GM19099 (cell line): Measurements from ENCODE around the gene KEAP1.
A peak's percentile ranks its signal among the peaks of the same experiment; 100 is the strongest.

Experiments used
- POLR2A ChIP-seq: IDR thresholded peaks from 3 replicates; pipeline ENCODE4 v1.6.1; 2011; ENCODE audit warnings: low read depth; ENCODE audit not compliant: insufficient read length; ENCODE audit errors: extremely low read depth

KEAP1 gene

GRCh38 chr19:10503002-10503789, at the start of gene KEAP1:
Gene KEAP1 (minus strand): TSS chr19:10503356. CDS start chr19:10500033, 3,323 bp downstream.
- TF ChIP-seq POLR2A = no peak

DNA sequence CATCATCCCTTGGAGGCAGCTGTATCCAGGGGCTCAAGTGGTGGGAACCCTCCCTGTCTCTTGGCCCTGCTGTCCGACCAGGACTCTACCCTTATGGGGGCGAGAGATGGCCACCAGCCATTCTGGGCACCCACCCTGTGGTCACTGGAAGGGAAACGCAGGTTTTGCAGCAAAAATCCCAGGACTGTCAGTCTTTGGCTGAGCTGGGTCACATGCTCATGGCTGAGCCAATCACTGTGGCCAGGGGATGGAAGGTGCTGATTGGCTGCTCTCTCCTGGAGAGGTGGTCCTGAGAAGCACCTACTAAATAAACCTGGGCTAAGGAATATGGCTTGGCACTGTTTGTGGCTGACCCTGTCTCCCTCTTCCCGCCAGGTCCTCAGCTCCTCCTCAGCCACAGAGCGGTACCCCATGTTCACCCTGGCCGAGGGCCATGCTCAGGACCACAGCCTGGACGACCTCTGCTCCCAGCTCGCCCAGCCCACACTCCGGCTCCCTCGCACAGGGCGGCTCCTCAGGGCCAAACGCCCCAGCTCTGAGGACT, 49.4 kb upstream of the KEAP1 start:
- no peak for TF ChIP-seq POLR2A

DNA sequence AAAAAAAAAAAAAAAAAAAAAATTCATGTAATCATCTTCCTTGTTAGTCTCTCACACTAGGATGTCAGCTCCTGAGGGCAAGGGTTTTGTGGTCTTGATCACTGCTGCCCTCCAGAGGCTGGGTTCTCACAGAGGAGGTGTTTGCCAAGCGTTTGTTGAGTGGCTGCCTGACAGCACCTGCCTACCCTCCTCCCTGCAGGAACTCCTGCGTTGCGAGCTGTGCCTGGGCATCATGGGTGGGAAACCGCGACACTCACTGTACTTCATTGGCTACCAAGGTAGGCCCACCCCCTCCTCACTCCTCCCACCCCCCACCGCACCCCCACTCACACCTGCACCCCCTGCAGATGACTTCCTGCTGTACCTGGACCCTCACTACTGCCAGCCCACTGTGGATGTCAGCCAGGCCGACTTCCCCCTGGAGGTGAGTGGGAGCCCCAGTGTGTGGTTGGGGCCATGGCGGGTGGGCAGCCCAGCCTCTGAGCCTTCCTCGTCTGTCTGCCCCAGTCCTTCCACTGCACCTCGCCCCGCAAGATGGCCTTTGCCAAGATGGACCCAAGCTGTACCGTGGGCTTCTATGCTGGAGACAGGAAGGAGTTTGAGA, 48.6 kb upstream of the KEAP1 start:
- no peak for TF ChIP-seq POLR2A

DNA sequence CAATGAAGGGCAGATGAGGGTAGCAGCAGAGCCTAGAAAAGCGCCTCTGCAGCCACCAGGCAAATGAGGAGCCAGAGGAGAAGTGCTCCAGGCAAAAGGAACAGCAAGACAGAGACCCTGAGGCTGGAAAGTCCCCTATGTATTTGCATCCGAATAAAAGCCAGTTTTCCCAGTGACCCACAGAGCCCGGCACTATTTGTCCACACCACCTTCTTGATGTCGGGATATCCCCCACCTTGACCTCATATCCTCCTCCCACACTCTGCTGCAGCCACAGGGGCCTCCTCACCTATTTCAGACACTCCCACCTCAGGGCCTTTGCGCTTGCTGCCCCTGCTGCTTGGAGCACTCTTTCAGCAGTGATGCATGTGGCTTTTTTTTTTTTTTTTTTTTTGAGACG, 47.2 kb upstream of the KEAP1 start:
- TF ChIP-seq POLR2A = no peak

DNA sequence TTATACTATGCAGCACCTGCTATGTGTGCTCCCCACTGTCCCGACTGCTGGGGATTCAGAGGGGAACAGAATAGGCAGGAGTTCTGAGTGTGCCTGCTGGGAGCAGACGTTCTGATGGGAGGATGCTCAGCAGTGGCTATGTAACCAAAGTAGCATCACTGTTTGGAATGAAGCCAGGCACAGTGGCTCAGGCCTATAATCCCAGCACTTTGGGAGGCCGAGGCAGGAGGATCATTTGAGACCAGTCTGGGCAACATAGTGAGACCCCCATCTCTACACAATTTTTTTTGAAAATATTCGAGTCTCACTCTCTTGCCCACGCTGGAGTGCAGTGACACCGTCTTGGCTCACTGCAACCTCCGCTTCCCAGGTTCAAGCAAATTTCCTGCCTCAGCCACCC, 46.6 kb upstream of the KEAP1 start:
- TF ChIP-seq POLR2A = no peak

GRCh38 chr19:10548746-10549276, 45.7 kb upstream of the KEAP1 start:
- TF ChIP-seq POLR2A = no peak

- TF ChIP-seq POLR2A = no peak
Observed at GRCh38 chr19:10546817-10547216, 43.7 kb upstream of the KEAP1 start.

DNA sequence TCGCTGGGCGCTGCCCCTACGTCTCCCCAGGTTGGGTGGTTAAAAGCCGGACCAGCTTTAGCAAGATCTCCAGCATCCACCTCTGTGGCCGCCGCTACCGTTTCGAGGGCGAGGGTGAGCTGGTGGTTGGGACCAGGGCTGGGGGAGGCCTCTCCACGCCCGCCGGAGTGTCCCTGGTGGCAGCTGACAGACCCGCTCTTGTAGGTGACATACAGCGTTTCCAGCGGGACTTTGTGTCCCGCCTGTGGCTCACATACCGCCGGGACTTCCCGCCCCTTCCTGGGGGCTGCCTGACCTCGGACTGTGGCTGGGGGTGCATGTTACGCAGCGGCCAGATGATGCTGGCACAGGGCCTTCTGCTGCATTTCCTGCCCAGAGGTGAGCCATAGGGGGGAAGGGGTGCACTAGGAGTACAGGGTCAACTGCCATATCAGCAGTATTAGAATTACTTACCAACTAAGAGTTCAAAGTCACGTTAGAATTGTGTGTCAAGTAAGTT, 41.6 kb upstream of the KEAP1 start:
- no peak for TF ChIP-seq POLR2A

DNA sequence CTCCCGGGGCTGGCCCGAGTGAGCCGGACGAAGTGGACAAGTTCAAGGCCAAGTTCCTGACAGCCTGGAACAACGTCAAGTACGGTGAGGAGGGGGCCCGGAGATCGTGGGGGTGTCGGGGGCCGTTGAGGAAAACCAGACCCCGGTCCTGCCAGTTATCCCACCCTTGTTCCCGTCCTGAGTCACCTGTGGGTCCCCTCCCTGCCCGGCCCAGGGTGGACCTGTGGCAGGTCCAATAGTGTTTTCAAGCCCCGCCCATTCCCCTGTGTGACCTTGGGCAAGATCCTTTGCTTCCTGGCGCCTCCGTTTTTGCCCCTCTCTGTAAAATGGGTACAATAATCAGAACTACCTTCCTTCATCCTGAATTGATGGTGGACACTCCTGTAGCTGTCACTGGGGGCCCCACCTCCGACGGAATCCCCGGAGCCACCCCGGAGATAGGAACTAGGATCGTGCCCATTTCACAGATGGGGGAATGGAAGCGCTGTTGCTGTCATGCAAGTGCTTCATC, 41.1 kb upstream of the KEAP1 start:
- TF ChIP-seq POLR2A = no peak

- peak; percentile 91 for TF ChIP-seq POLR2A
Observed at GRCh38 chr19:10543420-10544241, 40.5 kb upstream of the KEAP1 start, which contains the start of gene ATG4D. Gene ATG4D (plus strand): TSS chr19:10543904. CDS start chr19:10544091, 187 bp downstream.

DNA sequence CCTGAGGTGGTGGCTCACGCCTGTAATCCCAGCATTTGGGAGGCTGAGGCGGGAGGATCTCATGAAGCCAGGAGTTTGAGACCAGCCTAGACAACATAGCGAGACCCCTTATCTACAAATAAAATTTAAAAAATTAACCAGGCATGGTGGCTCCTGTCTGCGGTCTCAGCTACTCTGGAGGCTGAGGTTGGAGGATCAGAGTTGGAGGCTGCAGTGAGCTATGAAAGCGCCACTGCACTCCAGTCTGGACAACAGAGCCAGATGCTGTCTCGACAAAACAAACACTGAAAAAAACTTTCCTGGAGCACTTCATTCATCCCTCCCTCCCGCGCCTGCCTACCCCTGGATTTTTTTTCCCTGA, 39.9 kb upstream of the KEAP1 start:
- no peak for TF ChIP-seq POLR2A

- no peak for TF ChIP-seq POLR2A
Observed at GRCh38 chr19:10538204-10538983, 35.2 kb upstream of the KEAP1 start.

- no peak for TF ChIP-seq POLR2A
Observed at GRCh38 chr19:10537668-10538067, 34.5 kb upstream of the KEAP1 start.

- no peak for TF ChIP-seq POLR2A
Observed at GRCh38 chr19:10535613-10536012, 32.5 kb upstream of the KEAP1 start.
